Kidney epithelial cell (primary cell): ENCODE measurements around the gene ARGLU1. TPM values are rescaled to one million over a fixed set of nuclear protein-coding genes. Genes with fewer than 3 reads are reported as not detected.

ENCODE experiments used
- DNase-seq: peaks from one replicate; pipeline ENCODE4 v3.0.0-alpha.2; 2010; ENCODE audit warnings: low read depth
- H3K27me3 ChIP-seq: 2 replicates; pipeline ENCODE4 v1.6.0; 2011; ENCODE audit warnings: low read length; ENCODE audit not compliant: control insufficient read depth, insufficient read depth
- H3K36me3 ChIP-seq: 2 replicates; pipeline ENCODE4 v1.5.1; 2011; ENCODE audit warnings: low read length; ENCODE audit not compliant: control insufficient read depth, insufficient read depth
- H3K4me3 ChIP-seq: 2 replicates; pipeline ENCODE4 v1.5.1; 2011; ENCODE audit warnings: low read depth, mild to moderate bottlenecking, control low read depth, low read length
- CTCF ChIP-seq: IDR thresholded peaks from 2 replicates; pipeline ENCODE4 v1.5.1; 2011; ENCODE audit warnings: mild to moderate bottlenecking, moderate library complexity, low read length, control low read depth, inconsistent platforms; ENCODE audit not compliant: insufficient read depth, poor library complexity, severe bottlenecking
- total RNA-seq: library from RNA; depleted of rRNA; stranded (reverse); fragments of >200 nt; gene quantifications from 2 replicates; pipeline ENCODE4 v1.2.3, GENCODE V29; 2015

Gene ARGLU1
- total RNA-seq, 1 donor from 2014 or later = 50.1 TPM

GRCh38 chr13:106517109-106517847 is 50.7 kb downstream of the ARGLU1 start:
- DNase-seq = no peak
- no peak for TF ChIP-seq CTCF

DNA sequence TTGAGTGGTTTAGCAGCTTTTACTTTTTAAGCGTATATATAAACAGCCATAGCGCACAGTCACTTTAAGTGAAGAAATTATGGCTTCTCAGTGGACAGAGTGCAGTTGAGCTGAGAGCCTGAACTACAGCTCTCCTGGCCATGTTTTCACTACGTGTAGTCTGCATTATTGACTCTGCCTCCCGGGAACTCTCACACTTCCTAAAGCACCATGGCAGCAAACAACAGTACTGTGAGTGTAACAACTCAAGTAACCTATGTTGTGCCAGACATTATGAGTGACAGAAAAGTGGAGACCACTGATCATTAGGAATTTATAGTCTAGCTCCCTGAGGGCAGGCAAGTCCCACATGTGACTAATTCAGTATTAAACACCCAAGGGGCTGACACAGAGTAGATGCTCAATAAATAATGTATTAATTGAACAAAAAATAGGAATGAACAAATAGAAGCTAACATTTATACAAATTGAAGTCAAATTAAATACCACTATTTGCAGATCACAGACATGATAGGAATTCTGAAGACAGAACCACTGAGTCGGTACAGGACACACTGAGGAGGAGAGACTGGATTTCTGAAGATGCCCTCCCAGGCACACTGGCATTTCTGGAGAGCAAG is 52.2 kb downstream of the ARGLU1 start:
- Histone ChIP-seq H3K36me3 (no peaks in the 10 kb centered on the region), H3K27me3 (no peaks in the 10 kb centered on the region), H3K4me3 (no peak overlapping the region)
- no peak for DNase-seq
- TF ChIP-seq CTCF = no peak

More at GRCh38 chr13:106517109-106517847, 50.7 kb downstream of the ARGLU1 start:
- no peaks in the 10 kb centered on the region for H3K27me3 ChIP-seq
- H3K4me3 ChIP-seq = no peak overlapping the region
- H3K36me3 ChIP-seq = no peaks in the 10 kb centered on the region

- no peak for TF ChIP-seq CTCF
- no peaks in the 10 kb centered on the region for H3K27me3 ChIP-seq
- DNase-seq = no peak
- no peak overlapping the region for H3K4me3 ChIP-seq
- no peaks in the 10 kb centered on the region for H3K36me3 ChIP-seq
Measured at GRCh38 chr13:106514928-106515634, 52.9 kb downstream of the ARGLU1 start.

DNA sequence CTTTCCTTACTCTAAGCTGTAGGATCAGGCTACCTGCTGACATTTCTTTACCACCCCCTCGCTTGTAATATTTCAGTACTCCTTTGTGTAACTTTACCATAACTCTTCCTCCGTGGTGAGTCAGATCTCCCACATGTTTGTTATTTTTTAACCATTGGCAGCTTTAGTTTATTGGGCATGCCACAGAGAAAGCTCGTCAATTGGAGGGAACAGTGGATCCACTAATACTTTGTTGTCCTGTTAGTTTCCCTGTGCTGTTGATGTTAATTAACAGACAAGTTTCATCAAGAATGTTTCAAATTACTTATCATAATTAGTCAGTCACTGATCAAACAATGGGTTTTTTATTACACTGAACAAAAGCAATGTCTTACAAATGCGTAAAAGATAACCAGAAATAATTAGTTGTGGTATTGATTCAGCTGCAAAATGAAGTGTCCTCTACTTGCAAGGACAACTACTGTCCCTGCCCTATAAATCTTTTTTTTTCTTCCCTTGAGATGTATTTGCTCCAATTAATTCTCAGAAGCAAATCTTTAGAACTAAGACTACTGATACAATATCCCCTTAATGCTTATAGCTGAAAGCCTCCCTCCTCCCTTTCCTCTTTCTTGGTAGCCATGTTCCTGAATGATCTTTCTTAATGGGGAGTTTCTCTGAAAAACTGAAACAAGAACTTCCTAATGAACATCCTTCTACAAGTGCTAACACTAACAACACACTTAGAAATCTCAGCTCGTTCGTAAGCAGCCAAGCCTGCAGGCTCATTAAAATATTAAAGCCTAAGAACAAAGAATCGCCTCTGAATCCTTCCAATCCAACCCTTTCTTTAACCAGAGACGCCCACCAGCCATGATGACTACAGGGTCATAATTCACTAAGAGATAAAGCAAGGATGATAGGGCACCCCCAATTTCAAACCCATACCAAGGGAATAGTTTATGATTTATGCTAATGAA is 54.6 kb downstream of the ARGLU1 start:
- no peak overlapping the region for H3K4me3 ChIP-seq
- H3K36me3 ChIP-seq = no peaks in the 10 kb centered on the region
- H3K27me3 ChIP-seq = no peaks in the 10 kb centered on the region
- no peak for TF ChIP-seq CTCF
- peak; percentile 43 for DNase-seq

DNA sequence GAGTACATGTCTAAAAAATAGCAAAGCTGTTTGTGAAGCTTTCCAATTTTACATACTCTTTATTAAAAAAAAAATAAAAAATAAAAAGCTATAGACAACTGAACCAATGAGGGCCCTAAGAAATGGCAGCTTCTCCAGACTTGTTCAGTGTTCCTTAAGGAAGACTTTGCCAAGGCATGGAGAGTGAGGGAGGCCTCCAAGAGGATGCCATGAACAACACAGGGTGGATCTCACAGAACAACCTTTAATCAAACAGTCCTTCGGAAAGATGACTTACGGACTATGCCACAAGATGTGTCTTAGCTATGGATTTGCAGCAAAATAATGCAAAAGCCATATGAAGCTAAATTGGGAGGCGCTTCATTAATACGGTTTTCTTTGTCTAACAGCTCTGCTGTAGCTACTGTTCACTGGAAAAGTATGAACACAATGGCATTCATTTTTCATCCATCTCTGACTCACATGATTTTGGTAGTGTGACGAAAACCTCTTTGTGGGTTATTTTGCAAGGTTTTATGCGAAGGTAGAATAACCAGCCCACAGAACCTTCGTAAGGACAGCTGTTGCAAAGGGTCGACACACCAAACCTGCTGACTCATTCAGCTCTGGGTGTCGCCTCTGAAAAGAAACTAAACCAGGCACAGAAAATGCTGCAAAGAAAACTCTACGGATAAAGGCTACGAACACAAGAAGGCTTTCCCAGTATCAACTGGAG is 60.2 kb downstream of the ARGLU1 start:
- Histone ChIP-seq H3K36me3 (no peaks in the 10 kb centered on the region), H3K27me3 (no peaks in the 10 kb centered on the region), H3K4me3 (no peak overlapping the region)
- TF ChIP-seq CTCF = no peak
- peak; percentile 72 for DNase-seq
